GM20000 (cell line): ENCODE measurements around the gene ARL9.
A peak's percentile ranks its signal among the peaks of the same experiment; 100 is the strongest.

Experiments used
- DNase-seq: peaks from one replicate; pipeline ENCODE4 v3.0.0; 2012; ENCODE audit warnings: low spot score
- CTCF ChIP-seq: IDR thresholded peaks from 2 replicates; pipeline ENCODE4 v1.5.1; 2012; ENCODE audit warnings: mild to moderate bottlenecking, control low read depth; ENCODE audit errors: extremely low read depth, missing control alignments

ARL9 gene

GRCh38 chr4:56496241-56496640 is 9.3 kb upstream of the ARL9 start:
- DNase-seq: no peak
- no peak for TF ChIP-seq CTCF

GRCh38 chr4:56511098-56511497 is 5.5 kb downstream of the ARL9 start:
- DNase-seq: no peak
- no peak for TF ChIP-seq CTCF

GRCh38 chr4:56512166-56512565 is 6.6 kb downstream of the ARL9 start:
- DNase-seq: no peak
- TF ChIP-seq CTCF: no peak

- TF ChIP-seq CTCF: no peak
- DNase-seq: no peak
Measured at GRCh38 chr4:56513517-56513916, 7.9 kb downstream of the ARL9 start.

- no peak for TF ChIP-seq CTCF
- DNase-seq: peak; percentile 88
Measured at GRCh38 chr4:56530269-56531148, 24.9 kb downstream of the ARL9 start.

GRCh38 chr4:56531149-56531770 is 25.7 kb downstream of the ARL9 start:
- no peak for TF ChIP-seq CTCF
- no peak for DNase-seq

- DNase-seq: no peak
- TF ChIP-seq CTCF: no peak
Measured at GRCh38 chr4:56531823-56532222, 26.2 kb downstream of the ARL9 start.
